Lower leg skin (tissue), 3 donors: ENCODE measurements around the gene SELENON.

Experiments
- POLR2A ChIP-seq, 2 donors: fragments of 450-650 bp; IDR thresholded peaks; one replicate each; pipeline ENCODE4 v1.6.1; 2016 to 2017; ENCODE audit warnings: antibody characterized with exemption in 2 of 2, mild to moderate bottlenecking in 1 of 2, moderate library complexity in 1 of 2
- TF ChIP-seq, protein P1 (sequence below), 3 donors: fragments of 450-650 bp; IDR thresholded peaks; one replicate each; pipeline ENCODE4 v1.5.1; 2016; ENCODE audit warnings: antibody characterized with exemption in 3 of 3, mild to moderate bottlenecking in 3 of 3, moderate library complexity in 2 of 3

DNA sequence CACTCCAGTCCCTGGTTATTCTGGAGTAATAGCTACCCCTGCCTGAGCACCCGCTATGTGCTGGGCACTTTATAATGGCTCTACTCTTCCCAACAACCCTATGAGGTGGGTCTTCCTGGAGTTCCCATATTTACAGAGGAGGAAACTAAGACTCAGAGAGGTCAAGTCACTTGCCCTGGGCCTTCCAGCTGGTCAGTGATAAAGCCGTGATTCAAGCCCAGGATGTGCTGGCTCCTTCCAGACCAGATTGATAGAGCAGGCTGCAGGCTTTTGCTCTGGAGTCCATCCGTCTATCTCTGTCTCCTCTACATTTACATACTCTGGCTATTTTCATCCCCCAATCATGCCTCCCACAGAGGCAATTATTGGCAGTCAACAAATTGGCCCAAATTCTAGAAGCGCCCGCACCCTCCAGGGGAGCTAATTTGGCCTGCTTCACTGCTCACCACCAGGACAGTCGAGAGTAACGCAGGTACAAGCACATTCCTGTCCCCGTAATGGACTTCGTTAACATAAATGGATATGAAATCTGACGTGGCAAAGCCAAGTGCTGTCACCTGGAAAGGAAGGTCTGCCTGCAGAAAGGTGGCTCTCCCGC is 39.8 kb upstream of the SELENON start:
- TF ChIP-seq, protein P1, sequence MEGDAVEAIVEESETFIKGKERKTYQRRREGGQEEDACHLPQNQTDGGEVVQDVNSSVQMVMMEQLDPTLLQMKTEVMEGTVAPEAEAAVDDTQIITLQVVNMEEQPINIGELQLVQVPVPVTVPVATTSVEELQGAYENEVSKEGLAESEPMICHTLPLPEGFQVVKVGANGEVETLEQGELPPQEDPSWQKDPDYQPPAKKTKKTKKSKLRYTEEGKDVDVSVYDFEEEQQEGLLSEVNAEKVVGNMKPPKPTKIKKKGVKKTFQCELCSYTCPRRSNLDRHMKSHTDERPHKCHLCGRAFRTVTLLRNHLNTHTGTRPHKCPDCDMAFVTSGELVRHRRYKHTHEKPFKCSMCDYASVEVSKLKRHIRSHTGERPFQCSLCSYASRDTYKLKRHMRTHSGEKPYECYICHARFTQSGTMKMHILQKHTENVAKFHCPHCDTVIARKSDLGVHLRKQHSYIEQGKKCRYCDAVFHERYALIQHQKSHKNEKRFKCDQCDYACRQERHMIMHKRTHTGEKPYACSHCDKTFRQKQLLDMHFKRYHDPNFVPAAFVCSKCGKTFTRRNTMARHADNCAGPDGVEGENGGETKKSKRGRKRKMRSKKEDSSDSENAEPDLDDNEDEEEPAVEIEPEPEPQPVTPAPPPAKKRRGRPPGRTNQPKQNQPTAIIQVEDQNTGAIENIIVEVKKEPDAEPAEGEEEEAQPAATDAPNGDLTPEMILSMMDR (IDR thresholded peaks at IDR 0.05), result no peak
- TF ChIP-seq POLR2A (IDR thresholded peaks at IDR 0.05), result no peak
